ENCODE results near the gene CEACAM19. TPM values are rescaled to one million over a fixed set of nuclear protein-coding genes. Genes with fewer than 3 reads are reported as not detected.

The CEACAM19 gene
- total RNA-seq, 2 experiments from 2014 or later, result 0.17 to 0.27 TPM

DNA sequence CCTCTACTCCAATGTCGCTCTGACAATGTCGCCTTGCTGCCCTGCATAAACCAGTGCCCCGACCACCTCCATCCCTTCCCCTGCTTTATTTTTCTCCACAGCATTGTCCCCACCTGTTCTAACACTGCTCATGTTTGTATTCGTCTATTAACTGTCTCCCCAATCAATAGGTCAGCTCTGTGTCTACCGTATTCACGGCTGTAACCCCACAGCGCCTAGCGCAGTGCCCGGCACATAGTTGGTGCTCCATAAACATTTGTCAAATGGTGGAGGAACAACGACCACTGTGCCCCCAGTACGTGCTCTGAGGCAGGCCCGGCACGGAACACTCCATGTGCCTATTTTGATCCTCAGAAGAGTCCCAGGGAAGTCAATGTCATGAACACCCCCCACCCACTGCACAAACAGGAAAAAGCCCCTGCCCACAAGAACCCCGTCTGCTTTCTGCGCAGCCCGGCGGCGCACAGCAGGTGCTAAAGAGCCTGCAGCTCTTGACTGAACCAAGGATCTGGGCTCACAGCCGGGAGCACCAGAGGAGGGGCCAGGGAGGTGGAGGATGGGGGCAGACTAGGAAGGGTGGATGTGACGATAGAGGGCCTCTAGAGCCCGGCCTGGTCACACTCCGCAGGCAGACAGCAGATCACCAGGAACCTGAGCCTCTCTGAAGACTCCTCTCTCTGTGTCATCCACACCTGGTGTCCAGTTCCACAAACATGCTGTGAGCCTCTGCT lies 25.8 kb downstream of the CEACAM19 start:
- DNase-seq, result no peak
- Mint-ChIP-seq H3K27me3 (ENCODE audit: low read depth) (peaks cover 5% of the 10 kb centered on the region), H3K36me3 (ENCODE audit: low read depth) (no peaks in the 10 kb centered on the region), H3K4me3 (no peak overlapping the region), H3K9me3 (no peaks in the 10 kb centered on the region), H3K27ac (no peak overlapping the region), H3K4me1 (ENCODE audit: low read depth) (peaks cover 17% of the 10 kb centered on the region)
- intact Hi-C loops (cut with micrococcal nuclease), result no loop called here
- CTCF ChIA-PET, result interaction anchor here (0.6 kb wide), 1 partner anchor 73 kb away, joined by 3 read pairs; no protein-coding TSS in a partner anchor

DNA sequence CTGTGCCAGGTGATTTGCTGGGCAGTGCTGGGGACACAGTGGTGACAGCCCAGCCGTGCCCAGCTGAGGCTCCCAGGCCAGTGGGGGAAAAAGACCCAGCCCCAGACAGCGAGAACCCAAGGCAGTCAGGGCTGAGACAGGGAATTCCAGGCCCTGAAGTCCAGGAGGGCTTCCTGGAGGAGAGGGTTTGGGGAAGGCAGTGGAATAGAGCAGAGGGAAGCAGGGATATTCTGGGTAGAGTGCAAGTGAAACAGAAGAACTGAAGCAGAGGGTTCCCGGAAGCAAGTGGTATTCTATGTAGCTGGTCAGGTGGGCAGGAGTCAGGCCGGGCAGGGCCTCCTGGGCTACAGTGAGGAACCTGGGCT lies 26.4 kb downstream of the CEACAM19 start:
- Mint-ChIP-seq H3K9me3 (no peaks in the 10 kb centered on the region), H3K4me3 (no peak overlapping the region), H3K4me1 (ENCODE audit: low read depth) (peaks cover 12% of the 10 kb centered on the region), H3K36me3 (ENCODE audit: low read depth) (no peaks in the 10 kb centered on the region), H3K27ac (no peak overlapping the region), H3K27me3 (ENCODE audit: low read depth) (peaks cover 5% of the 10 kb centered on the region)
- intact Hi-C loops (cut with micrococcal nuclease), result no loop called here
- CTCF ChIA-PET, result no interaction called here
- no peak for DNase-seq

DNA sequence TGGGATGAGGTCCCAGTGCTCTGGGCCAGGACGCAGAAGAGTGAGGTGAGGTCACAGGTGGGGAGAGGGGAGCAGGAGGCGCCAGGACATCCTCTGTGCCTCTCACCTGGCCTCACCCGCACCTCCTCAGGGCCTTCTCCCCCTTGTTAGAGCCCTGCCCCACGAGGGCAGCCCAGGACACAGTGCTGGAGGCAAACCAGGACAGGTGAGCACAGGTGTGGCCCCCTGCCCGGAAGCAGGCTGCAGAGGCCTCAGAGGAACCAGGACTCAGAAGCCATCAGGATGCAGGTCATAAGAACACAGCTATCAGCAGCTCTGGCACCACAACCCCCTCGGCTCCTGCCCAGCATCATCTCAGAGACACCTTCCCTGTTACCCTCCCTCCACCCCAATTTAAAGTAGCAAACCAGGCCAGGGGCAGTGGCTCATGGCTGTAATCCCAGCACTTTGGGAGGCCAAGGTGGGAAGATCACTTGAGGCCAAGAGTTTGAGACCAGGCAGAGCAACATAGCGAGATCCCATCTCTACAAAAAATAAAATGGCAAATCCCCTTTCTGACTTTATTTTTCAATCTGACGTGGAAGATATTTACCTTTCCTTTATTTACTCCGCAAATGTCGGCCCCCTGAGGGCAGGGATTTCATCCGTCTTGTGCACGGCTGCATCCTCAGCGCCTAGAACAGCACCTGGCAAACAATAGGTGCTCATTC lies 27.4 kb downstream of the CEACAM19 start, which contains the start of gene CEACAM16:
CEACAM16 (plus strand) TSS at position 660 of the 710 bp plus-strand sequence. CDS start 2,306 bp downstream, outside the sequence.
- CTCF ChIA-PET, result no interaction called here
- intact Hi-C loops (cut with micrococcal nuclease), result no loop called here
- no peaks in the 10 kb centered on the region for H3K9me3 Mint-ChIP-seq
- H3K36me3 Mint-ChIP-seq (ENCODE audit: low read depth), result no peaks in the 10 kb centered on the region
- peaks cover 5% of the 10 kb centered on the region for H3K27me3 Mint-ChIP-seq (ENCODE audit: low read depth)
- no peak within 1 kb of the TSS for H3K27ac Mint-ChIP-seq
- H3K4me1 Mint-ChIP-seq (ENCODE audit: low read depth), result peaks cover 7% of the 10 kb centered on the region
- H3K4me3 Mint-ChIP-seq, result no peak within 1 kb of the TSS
- DNase-seq, result no peak

DNA sequence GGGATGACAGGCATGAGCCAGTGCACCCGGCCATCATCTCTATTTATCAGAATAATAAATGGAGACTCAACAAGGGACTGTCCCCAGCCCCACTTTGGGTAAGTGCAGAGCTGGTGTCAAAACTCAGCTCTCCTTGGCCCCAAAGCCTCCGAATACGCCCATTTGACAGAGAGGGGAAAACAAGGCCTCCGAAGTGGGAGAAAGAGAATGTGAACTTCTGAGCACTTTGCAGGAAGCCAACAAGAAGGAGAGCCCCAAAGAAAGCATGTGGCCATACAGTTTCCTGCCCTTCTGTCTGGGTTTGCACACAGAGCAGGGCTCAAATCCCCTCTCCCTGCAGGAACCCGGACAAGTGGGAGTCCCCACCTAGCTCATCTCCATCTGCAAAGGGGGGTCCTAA lies 29.3 kb downstream of the CEACAM19 start:
- CTCF ChIA-PET, result interaction anchor here (1.5 to 4.2 kb wide), 2 partner anchors 23 to 70 kb away, joined by 4 to 14 read pairs; no protein-coding TSS in a partner anchor
- no peaks in the 10 kb centered on the region for H3K36me3 Mint-ChIP-seq (ENCODE audit: low read depth)
- intact Hi-C loops (cut with micrococcal nuclease), result no loop called here
- H3K4me1 Mint-ChIP-seq (ENCODE audit: low read depth), result peaks cover 1% of the 10 kb centered on the region
- H3K9me3 Mint-ChIP-seq, result no peaks in the 10 kb centered on the region
- no peak overlapping the region for H3K27ac Mint-ChIP-seq
- H3K27me3 Mint-ChIP-seq (ENCODE audit: low read depth), result peaks cover 5% of the 10 kb centered on the region
- no peak overlapping the region for H3K4me3 Mint-ChIP-seq
- DNase-seq, result no peak

DNA sequence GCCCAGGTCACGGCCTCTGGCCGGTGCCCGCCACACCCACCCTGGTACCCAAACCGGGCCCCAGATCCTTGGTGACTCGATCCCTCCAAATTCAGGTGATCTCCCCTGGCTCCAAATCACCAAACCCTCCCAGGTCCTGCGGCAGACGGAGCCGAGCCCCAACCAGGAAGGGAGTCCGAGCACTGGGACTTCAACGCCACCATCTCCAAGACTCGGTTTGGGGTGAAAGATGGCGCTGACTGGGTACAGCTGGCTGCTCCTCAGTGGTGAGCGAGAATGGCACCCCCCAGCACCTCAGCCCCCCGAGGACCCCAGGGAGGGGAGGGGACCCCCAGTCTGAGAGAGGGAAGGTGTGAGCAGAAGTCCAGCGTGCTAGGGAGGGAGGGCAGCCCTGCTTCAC lies 29.9 kb downstream of the CEACAM19 start:
- H3K27me3 Mint-ChIP-seq (ENCODE audit: low read depth), result peaks cover 5% of the 10 kb centered on the region
- intact Hi-C loops (cut with micrococcal nuclease), result no loop called here

DNA sequence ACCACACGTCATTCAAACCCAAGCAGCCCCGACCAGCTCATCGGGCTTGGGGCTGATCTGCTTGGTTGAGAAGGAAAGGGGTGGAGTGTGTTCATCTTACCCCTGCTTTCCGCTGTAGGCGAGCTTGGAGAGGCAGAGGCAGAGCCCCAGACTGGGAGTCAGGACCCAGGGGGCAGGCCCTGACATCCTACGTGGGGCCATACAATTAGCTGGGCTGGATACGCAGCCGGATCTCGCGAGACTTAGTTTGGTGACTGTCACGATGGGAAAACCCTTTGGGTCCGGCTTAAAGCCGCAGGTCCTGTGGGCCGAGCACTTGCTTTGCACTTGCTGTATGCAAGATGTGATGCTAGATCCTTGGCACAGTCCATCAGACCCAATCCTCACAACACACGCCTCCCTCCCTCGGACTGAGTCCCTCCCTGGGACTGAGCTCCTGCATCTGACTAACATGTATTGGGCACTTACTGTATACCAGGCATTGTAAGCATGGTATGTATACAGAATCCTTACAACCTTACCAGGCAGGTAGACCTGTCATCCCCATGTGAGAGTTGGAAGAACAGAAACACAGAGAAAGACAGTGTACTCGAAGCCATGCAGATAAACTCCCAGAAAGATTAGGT lies 31.4 kb downstream of the CEACAM19 start:
- H3K9me3 Mint-ChIP-seq, result no peaks in the 10 kb centered on the region
- peaks cover 2% of the 10 kb centered on the region for H3K27me3 Mint-ChIP-seq (ENCODE audit: low read depth)
- intact Hi-C loops (cut with micrococcal nuclease), result no loop called here
- no peak for DNase-seq
- no peaks in the 10 kb centered on the region for H3K36me3 Mint-ChIP-seq (ENCODE audit: low read depth)
- CTCF ChIA-PET, result interaction anchor here (4.2 kb wide), 1 partner anchor 21 kb away, joined by 14 read pairs; no protein-coding TSS in a partner anchor
- no peak overlapping the region for H3K4me3 Mint-ChIP-seq
- no peak overlapping the region for H3K27ac Mint-ChIP-seq
- no peaks in the 10 kb centered on the region for H3K4me1 Mint-ChIP-seq (ENCODE audit: low read depth)

More for the DNA sequence above, 29.9 kb downstream of the CEACAM19 start:
- no peak overlapping the region for H3K4me3 Mint-ChIP-seq
- H3K4me1 Mint-ChIP-seq (ENCODE audit: low read depth), result peaks cover 1% of the 10 kb centered on the region
- CTCF ChIA-PET, result interaction anchor here (0.6 to 4.2 kb wide), 2 partner anchors 22 to 129 kb away, joined by 3 to 14 read pairs; no protein-coding TSS in a partner anchor
- H3K36me3 Mint-ChIP-seq (ENCODE audit: low read depth), result no peaks in the 10 kb centered on the region
- no peak for DNase-seq
- H3K27ac Mint-ChIP-seq, result no peak overlapping the region
- H3K9me3 Mint-ChIP-seq, result no peaks in the 10 kb centered on the region

DNA sequence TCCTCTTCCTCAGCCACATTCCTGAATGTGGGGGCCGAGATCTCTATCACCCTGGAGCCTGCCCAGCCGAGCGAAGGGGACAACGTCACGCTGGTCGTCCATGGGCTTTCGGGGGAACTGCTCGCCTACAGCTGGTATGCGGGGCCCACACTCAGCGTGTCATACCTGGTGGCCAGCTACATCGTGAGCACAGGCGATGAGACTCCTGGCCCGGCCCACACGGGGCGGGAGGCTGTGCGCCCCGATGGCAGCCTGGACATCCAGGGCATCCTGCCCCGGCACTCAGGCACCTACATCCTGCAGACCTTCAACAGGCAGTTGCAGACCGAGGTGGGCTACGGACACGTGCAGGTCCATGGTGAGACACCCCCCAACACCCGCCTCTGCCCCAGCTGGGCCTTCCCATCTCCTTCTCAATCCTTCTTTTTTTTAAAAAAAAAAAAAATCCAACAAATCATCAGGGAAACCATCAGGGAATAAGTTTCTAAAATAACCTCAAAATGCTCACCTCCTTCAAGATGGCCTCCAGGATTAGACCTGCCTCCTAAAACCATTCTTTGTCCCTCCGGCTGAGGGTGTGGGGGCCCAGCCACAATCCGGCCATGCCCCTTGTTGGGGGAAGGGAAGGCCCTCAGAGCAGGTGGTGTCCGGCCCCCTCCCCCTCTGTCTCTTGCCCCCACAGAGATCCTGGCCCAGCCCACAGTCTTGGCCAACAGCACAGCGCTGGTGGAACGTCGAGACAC lies 32.2 kb downstream of the CEACAM19 start:
- Mint-ChIP-seq H3K4me3 (no peak overlapping the region), H3K27me3 (ENCODE audit: low read depth) (no peaks in the 10 kb centered on the region), H3K9me3 (no peaks in the 10 kb centered on the region), H3K4me1 (ENCODE audit: low read depth) (no peaks in the 10 kb centered on the region), H3K36me3 (ENCODE audit: low read depth) (no peaks in the 10 kb centered on the region), H3K27ac (no peak overlapping the region)
- DNase-seq, result no peak
- intact Hi-C loops (cut with micrococcal nuclease), result no loop called here
- CTCF ChIA-PET, result interaction anchor here (4.2 kb wide), 1 partner anchor 20 kb away, joined by 14 read pairs; no protein-coding TSS in a partner anchor

DNA sequence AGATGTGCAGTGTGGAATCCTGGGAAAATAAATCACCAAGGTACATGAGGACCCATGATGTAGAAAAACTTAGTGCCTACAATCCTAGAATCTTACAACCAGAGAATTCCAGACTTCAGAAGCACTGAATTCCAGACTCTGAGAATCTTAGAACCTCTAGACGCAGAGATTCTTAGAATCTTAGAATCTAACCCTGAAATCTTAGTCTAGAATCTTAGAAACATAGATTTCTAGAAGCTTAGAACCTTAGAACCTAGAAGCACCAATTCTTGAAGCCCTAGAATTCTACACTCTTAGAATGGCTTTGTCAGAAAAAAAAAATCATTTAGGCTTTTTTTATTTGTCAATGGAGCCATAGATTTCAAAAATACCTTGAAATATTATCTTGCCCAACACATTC lies 33.7 kb downstream of the CEACAM19 start:
- DNase-seq, result no peak
- H3K4me1 Mint-ChIP-seq (ENCODE audit: low read depth), result no peaks in the 10 kb centered on the region
- H3K27ac Mint-ChIP-seq, result no peak overlapping the region
- no peaks in the 10 kb centered on the region for H3K27me3 Mint-ChIP-seq (ENCODE audit: low read depth)
- H3K36me3 Mint-ChIP-seq (ENCODE audit: low read depth), result no peaks in the 10 kb centered on the region
- CTCF ChIA-PET, result interaction anchor here (0.7 to 1.0 kb wide), 3 partner anchors 13 to 104 kb away, joined by 3 to 4 read pairs (median 3); no protein-coding TSS in a partner anchor
- H3K4me3 Mint-ChIP-seq, result no peak overlapping the region
- intact Hi-C loops (cut with micrococcal nuclease), result no loop called here
- no peaks in the 10 kb centered on the region for H3K9me3 Mint-ChIP-seq

DNA sequence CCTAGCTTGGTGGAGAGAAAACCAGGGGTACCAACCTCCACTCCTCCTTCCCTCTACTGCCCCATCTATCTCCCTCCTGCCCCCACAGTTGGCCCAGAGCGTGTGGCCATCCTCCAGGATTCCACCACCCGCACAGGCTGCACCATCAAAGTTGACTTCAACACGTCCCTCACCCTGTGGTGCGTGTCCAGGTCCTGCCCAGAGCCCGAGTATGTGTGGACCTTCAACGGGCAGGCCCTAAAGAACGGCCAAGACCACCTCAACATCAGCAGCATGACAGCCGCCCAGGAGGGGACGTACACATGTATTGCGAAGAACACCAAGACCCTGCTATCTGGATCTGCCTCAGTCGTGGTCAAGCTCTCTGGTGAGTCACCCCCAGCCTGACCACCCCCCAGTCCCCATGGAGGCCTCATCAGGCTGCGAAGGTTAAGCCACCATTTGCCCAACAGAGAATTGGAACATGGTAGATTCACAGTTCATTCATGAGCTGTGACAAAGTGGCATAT lies 34.3 kb downstream of the CEACAM19 start:
- H3K9me3 Mint-ChIP-seq, result no peaks in the 10 kb centered on the region
- CTCF ChIA-PET, result interaction anchor here (0.7 to 1.0 kb wide), 3 partner anchors 12 to 103 kb away, joined by 3 to 4 read pairs (median 3); no protein-coding TSS in a partner anchor
- H3K27ac Mint-ChIP-seq, result no peak overlapping the region
- H3K4me3 Mint-ChIP-seq, result no peak overlapping the region
- peaks cover under 1% of the 10 kb centered on the region for H3K4me1 Mint-ChIP-seq (ENCODE audit: low read depth)
- no peak for DNase-seq
- H3K27me3 Mint-ChIP-seq (ENCODE audit: low read depth), result no peaks in the 10 kb centered on the region
- H3K36me3 Mint-ChIP-seq (ENCODE audit: low read depth), result no peaks in the 10 kb centered on the region
- intact Hi-C loops (cut with micrococcal nuclease), result no loop called here

DNA sequence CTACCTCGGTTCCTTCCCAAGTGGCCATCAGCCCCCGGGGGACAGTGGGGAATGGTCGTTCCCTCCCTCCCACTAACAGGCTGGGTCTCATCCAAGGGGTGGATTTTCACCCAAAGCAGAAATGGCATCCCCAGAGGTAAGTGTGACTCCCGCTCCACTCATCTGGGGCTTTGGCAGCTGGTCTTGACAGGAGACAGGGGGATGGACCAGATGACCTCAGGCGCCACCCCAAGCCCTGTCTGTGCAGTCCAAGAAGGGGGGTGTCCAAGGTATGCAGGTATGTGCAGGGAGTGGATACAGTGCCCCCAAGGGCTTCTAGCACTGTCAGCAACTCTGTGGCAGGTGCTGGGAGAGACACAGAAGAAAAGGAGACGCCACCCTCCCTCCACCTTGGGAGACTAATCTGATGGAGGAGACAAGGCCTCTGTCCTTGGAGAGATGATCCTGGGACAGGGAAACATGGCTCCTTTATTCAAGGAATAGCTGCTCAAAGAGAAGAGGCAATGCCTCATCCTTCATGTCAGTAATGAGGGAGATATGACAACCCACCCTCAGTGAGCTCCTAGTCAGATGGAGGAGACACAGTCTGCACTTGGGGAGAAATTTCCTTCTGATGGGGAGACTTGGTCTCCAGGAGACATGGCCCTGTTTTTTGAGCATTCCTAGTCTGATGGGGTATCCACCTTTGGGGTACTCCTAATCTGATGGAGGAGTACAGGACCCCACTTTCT lies 35.4 kb downstream of the CEACAM19 start:
- H3K36me3 Mint-ChIP-seq (ENCODE audit: low read depth), result no peaks in the 10 kb centered on the region
- intact Hi-C loops (cut with micrococcal nuclease), result no loop called here
- CTCF ChIA-PET, result no interaction called here
- peaks cover 4% of the 10 kb centered on the region for H3K4me1 Mint-ChIP-seq (ENCODE audit: low read depth)
- H3K27me3 Mint-ChIP-seq (ENCODE audit: low read depth), result no peaks in the 10 kb centered on the region
- no peak overlapping the region for H3K4me3 Mint-ChIP-seq
- no peak for DNase-seq
- H3K27ac Mint-ChIP-seq, result no peak overlapping the region
- H3K9me3 Mint-ChIP-seq, result no peaks in the 10 kb centered on the region

DNA sequence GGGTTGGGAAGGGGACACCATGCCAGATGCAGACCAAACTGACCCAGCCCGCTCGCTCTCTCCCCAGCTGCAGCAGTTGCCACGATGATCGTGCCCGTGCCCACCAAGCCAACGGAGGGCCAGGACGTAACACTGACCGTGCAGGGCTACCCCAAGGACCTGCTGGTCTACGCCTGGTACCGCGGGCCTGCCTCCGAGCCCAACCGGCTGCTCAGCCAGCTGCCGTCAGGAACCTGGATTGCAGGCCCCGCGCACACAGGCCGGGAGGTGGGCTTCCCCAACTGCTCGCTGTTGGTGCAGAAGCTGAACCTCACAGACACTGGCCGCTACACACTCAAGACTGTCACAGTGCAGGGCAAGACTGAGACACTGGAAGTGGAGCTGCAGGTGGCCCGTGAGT lies 36.5 kb downstream of the CEACAM19 start:
- Mint-ChIP-seq H3K27me3 (ENCODE audit: low read depth) (no peaks in the 10 kb centered on the region), H3K4me3 (no peak overlapping the region), H3K9me3 (no peaks in the 10 kb centered on the region), H3K27ac (no peak overlapping the region), H3K4me1 (ENCODE audit: low read depth) (peaks cover 4% of the 10 kb centered on the region), H3K36me3 (ENCODE audit: low read depth) (no peaks in the 10 kb centered on the region)
- CTCF ChIA-PET, result interaction anchor here (2.1 kb wide), 1 partner anchor 18 kb away, joined by 8 read pairs; no protein-coding TSS in a partner anchor
- intact Hi-C loops (cut with micrococcal nuclease), result no loop called here
- no peak for DNase-seq
